B cell (primary cell): ENCODE results near the gene PDZRN3. TPM values are rescaled to one million over a fixed set of nuclear protein-coding genes. Genes with fewer than 3 reads are reported as not detected.

Source experiments
- ATAC-seq: fragments of 200-7000 bp; cut with Tn5 transposase; one replicate; pipeline ENCODE4 v1.10.0; 2021; ENCODE audit warnings: low read depth, mild to moderate bottlenecking, moderate number of reproducible peaks, moderate library complexity
- CTCF ChIA-PET: fragments of 350-600 bp; sonication (Branson Sonifier 250); formaldehyde crosslinking; loops from one replicate; lab custom pipeline; 2021; ENCODE audit warnings: antibody characterized with exemption, inconsistent platforms; lab: Charles Lee
- POLR2A ChIA-PET: fragments of 350-600 bp; sonication (Branson Sonifier 250); formaldehyde crosslinking; loops from one replicate; lab custom pipeline; 2021; ENCODE audit warnings: antibody characterized with exemption; lab: Charles Lee
- DNase-seq: peaks from one replicate; pipeline ENCODE4 v3.0.0; 2013
- H2AFZ ChIP-seq: 2 replicates; pipeline ENCODE4 v1.6.1; 2012; ENCODE audit warnings: mild to moderate bottlenecking, low read depth, low read length; ENCODE audit not compliant: insufficient read depth, poor library complexity, severe bottlenecking
- H3K27ac ChIP-seq, 2 donors: 1 replicate in 1 of 2; 2 replicates in 1 of 2; pipeline ENCODE4 v1.5.1; 2012 to 2013; ENCODE audit warnings: low read length in 2 of 2, mild to moderate bottlenecking in 2 of 2, moderate library complexity in 1 of 2
- H3K27me3 ChIP-seq, 4 experiments: fragments of 200-600 bp in 1 of 4; sonication (generic) in 1 of 4; replicated peaks in 1 of 4; 1 replicate in 2 of 4; 2 replicates in 2 of 4; pipeline versions ENCODE4 v1.6.1 to v1.7.0; 2013 to 2016; ENCODE audit warnings: low read length in 3 of 4, mild to moderate bottlenecking in 2 of 4, mixed read lengths in 1 of 4, moderate library complexity in 1 of 4; ENCODE audit not compliant: insufficient read depth in 4 of 4, control insufficient read depth in 3 of 4; ENCODE audit errors: control extremely low read depth in 1 of 4
- H3K36me3 ChIP-seq, 2 experiments: replicated peaks in 1 of 2; 1 replicate in 1 of 2; 2 replicates in 1 of 2; pipeline versions ENCODE4 v1.6.1 to v1.7.1; 2013; ENCODE audit warnings: low read length in 1 of 2; ENCODE audit not compliant: insufficient read depth in 2 of 2, control insufficient read depth in 1 of 2; ENCODE audit errors: control extremely low read depth in 1 of 2, extremely low read depth in 1 of 2
- H3K4me1 ChIP-seq, 2 donors: fragments of 200-600 bp in 1 of 2; sonication (generic) in 1 of 2; 1 replicate in 1 of 2; 2 replicates in 1 of 2; pipeline versions ENCODE4 v1.5.1 to v1.6.1; 2013 to 2017; ENCODE audit warnings: low read length in 2 of 2; ENCODE audit not compliant: control insufficient read depth in 2 of 2, insufficient read depth in 2 of 2
- H3K4me2 ChIP-seq: replicated peaks from 2 replicates; pipeline ENCODE3; 2012; ENCODE audit warnings: mild to moderate bottlenecking, low read depth, low read length; ENCODE audit not compliant: poor library complexity, severe bottlenecking
- H3K4me3 ChIP-seq, 5 experiments: fragments of 200-600 bp in 1 of 5; sonication (generic) in 1 of 5; 1 replicate in 3 of 5; 2 replicates in 2 of 5; pipeline versions ENCODE4 v1.5.1 to v1.7.0; 2011 to 2016; ENCODE audit warnings: low read length in 4 of 5, mild to moderate bottlenecking in 4 of 5, low read depth in 2 of 5, control low read depth in 1 of 5, moderate library complexity in 1 of 5; ENCODE audit not compliant: insufficient read depth in 1 of 5; ENCODE audit errors: control extremely low read depth in 1 of 5, extremely low read depth in 1 of 5
- H3K79me2 ChIP-seq: fragments of 200-600 bp; sonication (generic); one replicate; pipeline ENCODE4 v1.6.0; 2016; ENCODE audit warnings: low read length; ENCODE audit not compliant: control insufficient read depth, insufficient read depth
- H3K9ac ChIP-seq: fragments of 200-600 bp; sonication (generic); 2 replicates; pipeline ENCODE4 v1.6.1; 2017; ENCODE audit warnings: mild to moderate bottlenecking, low read length, moderate library complexity
- H3K9me3 ChIP-seq, 3 donors: one replicate each; pipeline versions ENCODE4 v1.6.1 to v1.7.1; 2013; ENCODE audit warnings: low read length in 2 of 3; ENCODE audit not compliant: control insufficient read depth in 2 of 3, insufficient read depth in 1 of 3; ENCODE audit errors: control extremely low read depth in 1 of 3
- H4K20me1 ChIP-seq: 2 replicates; pipeline ENCODE4 v1.6.0; 2012; ENCODE audit warnings: mild to moderate bottlenecking, low read length; ENCODE audit not compliant: insufficient read depth, control insufficient read depth, poor library complexity, severe bottlenecking
- H3K27ac Mint-ChIP-seq: one replicate; pipeline ENCODE4 v1.8.0; 2021; ENCODE audit warnings: mixed read lengths
- H3K27me3 Mint-ChIP-seq: one replicate; pipeline ENCODE4 v1.8.0; 2021; ENCODE audit warnings: mixed read lengths
- H3K4me1 Mint-ChIP-seq: one replicate; pipeline ENCODE4 v1.8.0; 2021; ENCODE audit warnings: mixed read lengths
- H3K4me3 Mint-ChIP-seq: one replicate; pipeline ENCODE4 v1.8.0; 2021; ENCODE audit warnings: mixed read lengths
- H3K9me3 Mint-ChIP-seq: one replicate; pipeline ENCODE4 v1.8.0; 2022; ENCODE audit warnings: mixed read lengths; ENCODE audit not compliant: insufficient read depth
- EZH2 ChIP-seq: IDR thresholded peaks from 2 replicates; pipeline ENCODE4 v1.6.1; 2012; ENCODE audit warnings: borderline replicate concordance, low read depth, mild to moderate bottlenecking, moderate library complexity, low read length; ENCODE audit not compliant: insufficient read depth, poor library complexity, severe bottlenecking
- WGBS: methylation state at CpG from one replicate; pipeline ENCODE4 v1.1.5; 2013; ENCODE audit warnings: missing lambda C conversion rate; ENCODE audit not compliant: insufficient coverage; 5-methylcytosine and 5-hydroxymethylcytosine counted together
- intact Hi-C: fragments of 100-400 bp; cut with micrococcal nuclease; formaldehyde crosslinking; loops from one replicate; pipeline ENCODE4 v1.10.0; 2022
- polyA plus RNA-seq: library from polyadenylated mRNA; depleted of rRNA; stranded (reverse); fragments of >200 nt; gene quantifications from 2 replicates; pipeline ENCODE4 v1.2.3, GENCODE V29; 2012
- total RNA-seq, 2 donors: library from RNA; stranded (reverse); fragments of 120-200 nt in 1 of 2; gene quantifications; 1 replicate in 1 of 2; 2 replicates in 1 of 2; pipeline versions ENCODE4 v1.2.3 to v1.2.4, GENCODE V29; 2013 to 2022
- TF ChIP-seq, protein P1 (sequence below): fragments of 200-600 bp; IDR thresholded peaks from one replicate; pipeline ENCODE4 v1.8.0; 2022; ENCODE audit warnings: antibody characterized with exemption, mild to moderate bottlenecking

The PDZRN3 gene
- total and polyA plus RNA-seq, 2 donors (not counting 1 experiment from before 2014, with no cell fraction given): not detected

DNA sequence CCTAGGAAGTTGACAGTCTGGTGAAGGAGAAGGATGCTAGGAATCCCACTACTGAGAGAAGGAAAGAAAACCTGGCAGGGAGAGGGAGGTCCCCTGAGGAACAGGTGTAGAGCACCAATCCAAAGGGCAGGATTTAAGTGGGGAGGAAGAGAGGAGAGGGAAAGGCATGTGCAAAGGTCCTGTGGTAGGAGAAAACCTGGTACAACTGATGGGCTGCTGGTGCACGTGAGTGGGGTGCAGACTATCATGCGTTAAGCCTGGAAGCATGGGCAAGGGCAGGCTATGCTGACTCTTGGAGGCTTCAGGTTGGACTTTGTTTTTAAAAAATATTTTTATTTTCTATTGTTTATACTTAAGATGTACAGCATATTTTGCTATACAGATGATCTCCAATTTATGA is 209.6 kb downstream of the PDZRN3 start:
- Histone ChIP-seq H3K27me3 (no peaks in the 10 kb centered on the region), H3K4me3 (no peak overlapping the region), H3K4me1 (no peaks in the 10 kb centered on the region), H3K4me2 (no peak overlapping the region), H4K20me1 (no peaks in the 10 kb centered on the region), H2AFZ (no peak overlapping the region), H3K9me3 (no peaks in the 10 kb centered on the region), H3K27ac (no peak overlapping the region), H3K79me2 (no peaks in the 10 kb centered on the region), H3K9ac (no peak overlapping the region), H3K36me3 (no peaks in the 10 kb centered on the region)
- ChIA-PET CTCF (no interaction called here), POLR2A (no interaction called here)
- Mint-ChIP-seq H3K4me1 (no peaks in the 10 kb centered on the region), H3K9me3 (no peaks in the 10 kb centered on the region), H3K4me3 (no peak overlapping the region), H3K27ac (no peak overlapping the region), H3K27me3 (peaks cover 8% of the 10 kb centered on the region)
- ATAC-seq (no peak), DNase-seq (no peak)
- WGBS: 100% methylated on average over 1 of the region's 2 CpGs
- no peak for TF ChIP-seq EZH2
- TF ChIP-seq, protein P1, sequence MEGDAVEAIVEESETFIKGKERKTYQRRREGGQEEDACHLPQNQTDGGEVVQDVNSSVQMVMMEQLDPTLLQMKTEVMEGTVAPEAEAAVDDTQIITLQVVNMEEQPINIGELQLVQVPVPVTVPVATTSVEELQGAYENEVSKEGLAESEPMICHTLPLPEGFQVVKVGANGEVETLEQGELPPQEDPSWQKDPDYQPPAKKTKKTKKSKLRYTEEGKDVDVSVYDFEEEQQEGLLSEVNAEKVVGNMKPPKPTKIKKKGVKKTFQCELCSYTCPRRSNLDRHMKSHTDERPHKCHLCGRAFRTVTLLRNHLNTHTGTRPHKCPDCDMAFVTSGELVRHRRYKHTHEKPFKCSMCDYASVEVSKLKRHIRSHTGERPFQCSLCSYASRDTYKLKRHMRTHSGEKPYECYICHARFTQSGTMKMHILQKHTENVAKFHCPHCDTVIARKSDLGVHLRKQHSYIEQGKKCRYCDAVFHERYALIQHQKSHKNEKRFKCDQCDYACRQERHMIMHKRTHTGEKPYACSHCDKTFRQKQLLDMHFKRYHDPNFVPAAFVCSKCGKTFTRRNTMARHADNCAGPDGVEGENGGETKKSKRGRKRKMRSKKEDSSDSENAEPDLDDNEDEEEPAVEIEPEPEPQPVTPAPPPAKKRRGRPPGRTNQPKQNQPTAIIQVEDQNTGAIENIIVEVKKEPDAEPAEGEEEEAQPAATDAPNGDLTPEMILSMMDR: no peak
- intact Hi-C loops: no loop called here

DNA sequence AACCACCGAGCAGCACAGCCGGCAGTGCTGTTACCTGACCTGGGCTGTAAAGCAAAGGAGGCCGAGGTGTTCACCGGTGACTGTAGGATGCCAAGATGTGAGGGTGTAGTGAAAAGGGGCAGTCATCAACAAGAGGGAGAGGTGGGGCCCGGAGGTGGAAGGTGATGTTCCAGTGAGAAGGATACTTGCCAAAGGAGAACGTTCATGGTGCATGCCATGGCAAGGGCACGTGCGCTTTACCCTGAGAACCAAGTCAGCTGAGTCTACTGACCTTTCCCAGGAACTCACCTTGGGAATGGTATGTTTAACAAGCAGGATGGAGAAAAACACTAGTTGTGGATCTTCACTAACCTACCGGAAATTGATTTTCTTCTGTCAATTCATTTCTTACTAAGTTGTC is 211.1 kb downstream of the PDZRN3 start:
- 94% methylated on average over 7 of the region's 9 CpGs for WGBS
- no peaks in the 10 kb centered on the region for H3K4me1 ChIP-seq
- H3K9me3 ChIP-seq: no peaks in the 10 kb centered on the region
- ATAC-seq (no peak), DNase-seq (no peak)
- no peak overlapping the region for H3K4me3 ChIP-seq
- ChIA-PET CTCF (no interaction called here), POLR2A (no interaction called here)
- H3K4me2 ChIP-seq: no peak overlapping the region
- Mint-ChIP-seq H3K4me3 (no peak overlapping the region), H3K4me1 (no peaks in the 10 kb centered on the region), H3K27ac (no peak overlapping the region), H3K27me3 (peaks cover 1% of the 10 kb centered on the region), H3K9me3 (no peaks in the 10 kb centered on the region)
- H3K9ac ChIP-seq: no peak overlapping the region
- H3K79me2 ChIP-seq: no peaks in the 10 kb centered on the region
- no peaks in the 10 kb centered on the region for H4K20me1 ChIP-seq
- no peak overlapping the region for H2AFZ ChIP-seq
- no peaks in the 10 kb centered on the region for H3K27me3 ChIP-seq
- H3K36me3 ChIP-seq: no peaks in the 10 kb centered on the region
- no peak for TF ChIP-seq EZH2
- TF ChIP-seq, protein P1: no peak
- intact Hi-C loops: no loop called here
- no peak overlapping the region for H3K27ac ChIP-seq
